Activated T-cell treated with anti-CD3 and anti-CD28 coated beads for 1 hour (primary cell): ENCODE results near the gene SRBD1.

Experiments used
- DNase-seq: peaks from one replicate; pipeline ENCODE4 v3.0.0-alpha.2; 2020; ENCODE audit warnings: low read depth

The SRBD1 gene

GRCh38 chr2:45551862-45552261 is 59.2 kb downstream of the SRBD1 start:
- DNase-seq, result no peak

GRCh38 chr2:45545943-45546342 is 65.1 kb downstream of the SRBD1 start:
- DNase-seq, result no peak

- DNase-seq, result no peak
Observed at GRCh38 chr2:45543257-45543656, 67.8 kb downstream of the SRBD1 start.

GRCh38 chr2:45542013-45542412 is 69.1 kb downstream of the SRBD1 start:
- DNase-seq, result no peak

- no peak for DNase-seq
Observed at GRCh38 chr2:45541450-45541849, 69.6 kb downstream of the SRBD1 start.

- DNase-seq, result no peak
Observed at GRCh38 chr2:45540942-45541341, 70.1 kb downstream of the SRBD1 start.

- no peak for DNase-seq
Observed at GRCh38 chr2:45533771-45534170, 77.3 kb downstream of the SRBD1 start.

GRCh38 chr2:45532181-45532580 is 78.9 kb downstream of the SRBD1 start:
- DNase-seq, result no peak

GRCh38 chr2:45524016-45524415 is 87.1 kb downstream of the SRBD1 start:
- no peak for DNase-seq

GRCh38 chr2:45518546-45518945 is 92.5 kb downstream of the SRBD1 start:
- no peak for DNase-seq

- DNase-seq, result no peak
Observed at GRCh38 chr2:45510701-45511420, 100.2 kb downstream of the SRBD1 start.

- DNase-seq, result no peak
Observed at GRCh38 chr2:45506756-45507155, 104.3 kb downstream of the SRBD1 start.

GRCh38 chr2:45505138-45505537 is 105.9 kb downstream of the SRBD1 start:
- DNase-seq, result no peak

GRCh38 chr2:45498661-45499550 is 112.2 kb downstream of the SRBD1 start:
- no peak for DNase-seq

GRCh38 chr2:45497355-45497754 is 113.7 kb downstream of the SRBD1 start:
- DNase-seq, result no peak

- no peak for DNase-seq
Observed at GRCh38 chr2:45496869-45497268, 114.2 kb downstream of the SRBD1 start.

GRCh38 chr2:45494978-45495293 is 116.1 kb downstream of the SRBD1 start:
- DNase-seq, result no peak

GRCh38 chr2:45494275-45494977 is 116.6 kb downstream of the SRBD1 start:
- no peak for DNase-seq

GRCh38 chr2:45484965-45485364 is 126.1 kb downstream of the SRBD1 start:
- no peak for DNase-seq

GRCh38 chr2:45483997-45484396 is 127.1 kb downstream of the SRBD1 start:
- DNase-seq, result no peak

GRCh38 chr2:45477546-45477945 is 133.5 kb downstream of the SRBD1 start:
- DNase-seq, result no peak

- no peak for DNase-seq
Observed at GRCh38 chr2:45470531-45470930, 140.5 kb downstream of the SRBD1 start.
